ENCODE results near the gene TRIM24.
"Not testable (repeated sequence)": the region's sequence is repeated elsewhere in the genome, so short reads cannot be mapped to it uniquely, and the experiment has no call there.

TRIM24 gene

DNA sequence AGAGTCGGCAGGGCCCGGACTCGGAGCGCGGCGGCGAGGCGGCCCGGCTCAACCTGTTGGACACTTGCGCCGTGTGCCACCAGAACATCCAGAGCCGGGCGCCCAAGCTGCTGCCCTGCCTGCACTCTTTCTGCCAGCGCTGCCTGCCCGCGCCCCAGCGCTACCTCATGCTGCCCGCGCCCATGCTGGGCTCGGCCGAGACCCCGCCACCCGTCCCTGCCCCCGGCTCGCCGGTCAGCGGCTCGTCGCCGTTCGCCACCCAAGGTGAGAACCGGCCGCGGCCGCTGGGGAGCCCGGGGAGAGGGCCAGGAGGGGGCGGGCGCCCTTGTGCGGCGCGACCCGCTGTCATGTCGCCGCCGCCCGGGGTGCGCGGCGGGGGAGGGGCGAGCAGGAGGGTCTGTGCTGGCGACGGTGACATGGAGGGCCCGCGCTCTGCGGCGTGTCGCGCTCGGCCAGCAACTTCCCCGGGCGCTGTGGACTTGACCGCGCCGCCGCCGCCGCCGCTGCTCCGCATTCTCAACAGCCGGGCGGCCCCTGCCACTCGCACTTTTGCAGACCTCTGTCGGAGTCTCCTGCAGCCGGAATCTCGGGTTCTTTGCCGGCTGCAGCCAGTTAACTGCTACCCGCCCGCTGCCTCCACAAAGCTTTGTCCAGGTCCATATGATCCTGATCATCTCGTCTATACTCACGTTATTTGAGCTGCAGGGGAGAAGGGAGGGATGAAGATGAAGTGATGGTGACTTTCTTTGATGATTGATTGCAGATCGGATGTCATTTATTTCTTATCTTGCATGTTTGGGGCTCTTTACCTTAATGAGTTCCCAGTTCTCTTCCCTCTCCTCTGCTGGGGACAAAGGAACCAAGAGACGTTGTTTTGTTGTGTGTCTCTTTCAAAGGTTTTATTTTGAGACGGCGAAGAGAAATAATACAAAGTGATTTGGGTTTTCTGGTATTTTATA lies 869 bp downstream of the TRIM24 start:
- peak in 2 of 3 experiments; percentile 22 to 29 for DNase-seq (ENCODE audit: low read depth in 2 of 3, low spot score in 2 of 3)

DNA sequence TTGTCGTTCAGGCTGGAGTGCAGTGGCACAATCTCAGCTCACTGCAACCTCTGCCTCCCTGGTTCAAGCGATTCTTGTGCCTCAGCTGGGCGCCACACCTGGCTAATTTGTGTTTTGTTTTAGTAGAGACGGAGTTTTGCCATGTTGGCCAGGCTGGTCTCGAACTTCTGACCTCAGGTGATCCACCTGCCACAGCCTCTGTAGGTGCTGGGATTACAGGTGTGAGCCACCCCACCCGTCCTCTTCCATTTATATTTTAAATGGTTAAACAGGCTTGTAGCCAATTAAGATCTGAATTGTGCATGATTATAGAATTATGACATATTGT lies 3.2 kb downstream of the TRIM24 start:
- not testable (repeated sequence) for DNase-seq (ENCODE audit: low read depth in 2 of 3, low spot score in 2 of 3)

DNA sequence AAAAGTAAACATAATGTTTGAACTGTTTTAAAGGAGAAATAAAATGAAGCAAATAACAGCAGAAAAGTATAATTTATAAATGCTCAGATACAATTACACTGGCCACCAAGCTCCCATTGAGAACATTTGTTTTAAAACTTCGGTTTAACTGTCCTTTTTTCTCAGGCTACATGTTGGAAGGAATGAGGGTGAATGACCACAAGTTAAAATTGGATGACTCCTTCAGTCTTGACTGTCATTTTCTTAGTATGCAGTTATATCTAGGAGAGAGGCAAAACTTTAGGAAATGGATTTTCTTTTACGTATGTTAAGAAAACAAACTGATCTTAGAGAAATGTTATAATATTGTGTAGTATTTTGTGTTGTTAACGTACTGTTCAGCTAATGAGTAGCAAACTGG lies 5.0 kb downstream of the TRIM24 start:
- DNase-seq (ENCODE audit: low read depth in 2 of 3, low spot score in 2 of 3) = no peak

DNA sequence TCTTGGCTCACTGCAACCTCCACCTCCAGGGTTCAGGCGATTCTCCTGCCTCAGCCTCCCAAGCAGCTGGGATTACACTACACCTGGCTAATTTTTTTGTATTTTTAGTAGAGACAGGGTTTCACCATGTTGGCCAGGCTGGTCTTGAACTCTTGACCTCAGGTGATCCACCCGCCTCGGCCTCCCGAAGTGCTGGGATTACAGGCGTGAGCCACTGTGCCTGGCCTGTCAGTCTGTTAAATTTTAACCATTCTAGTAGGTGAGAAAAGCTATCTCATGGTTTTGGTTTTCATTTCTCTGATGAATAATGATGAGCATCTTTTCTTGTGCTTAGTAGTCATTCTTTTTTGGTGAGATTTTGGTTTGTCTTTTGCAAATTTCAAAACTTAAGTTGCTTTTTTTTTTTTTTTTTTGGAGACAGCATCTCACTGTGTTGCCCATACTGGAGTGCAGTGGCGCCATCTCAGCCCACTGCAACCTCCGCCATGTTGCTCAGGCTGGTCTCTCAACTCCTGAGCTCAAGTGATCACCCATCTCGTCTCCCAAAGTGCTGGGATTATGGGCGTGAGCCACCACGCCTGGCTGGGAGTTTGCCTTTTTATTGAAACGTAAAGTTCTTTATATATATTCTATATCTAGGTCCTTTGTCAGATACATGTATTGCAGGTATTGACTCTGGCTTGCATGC lies 6.2 kb downstream of the TRIM24 start:
- not testable (repeated sequence) for DNase-seq (ENCODE audit: low read depth in 2 of 3, low spot score in 2 of 3)

DNA sequence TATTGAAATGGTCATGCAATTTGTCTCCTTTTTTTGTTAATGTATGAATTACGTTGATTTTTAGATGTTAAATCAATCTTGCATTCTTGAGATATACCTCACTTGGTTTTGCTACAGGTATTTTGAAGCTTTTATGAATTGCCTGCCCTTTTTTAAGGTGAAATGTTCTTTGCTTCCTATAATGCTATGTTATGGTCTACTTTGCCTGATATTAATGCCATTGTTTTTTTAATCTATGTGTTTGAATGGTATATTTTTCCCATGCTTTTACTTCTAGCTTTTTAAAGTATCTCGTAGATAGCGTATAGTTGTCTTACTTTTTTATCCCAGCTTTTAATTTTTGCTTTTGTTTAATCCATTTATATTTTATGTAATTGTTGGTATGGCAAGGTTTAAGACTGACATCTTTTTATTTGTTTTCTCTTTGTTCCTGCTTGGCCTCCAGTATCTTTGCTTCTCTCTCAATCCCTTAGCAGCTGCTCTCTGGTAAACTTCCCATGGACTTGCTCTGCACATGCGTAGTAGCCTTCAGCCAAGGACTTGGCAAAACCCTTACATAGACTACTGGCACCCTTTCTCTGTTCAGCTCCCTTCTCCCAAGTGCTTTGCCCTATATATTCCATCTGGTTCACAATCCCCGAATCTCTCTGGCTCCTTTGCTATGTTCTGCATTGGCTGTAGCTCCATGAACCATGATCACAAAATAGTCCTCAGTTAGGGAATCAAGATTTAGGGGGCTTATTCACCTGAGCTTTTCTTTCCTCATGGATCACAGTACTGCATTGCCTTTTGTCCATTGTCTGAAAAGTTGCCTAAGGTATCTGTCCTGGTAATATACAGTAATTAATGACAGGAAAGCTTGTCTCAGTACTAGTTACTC lies 8.4 kb downstream of the TRIM24 start:
- DNase-seq (ENCODE audit: low read depth in 2 of 3, low spot score in 2 of 3) = no peak

DNA sequence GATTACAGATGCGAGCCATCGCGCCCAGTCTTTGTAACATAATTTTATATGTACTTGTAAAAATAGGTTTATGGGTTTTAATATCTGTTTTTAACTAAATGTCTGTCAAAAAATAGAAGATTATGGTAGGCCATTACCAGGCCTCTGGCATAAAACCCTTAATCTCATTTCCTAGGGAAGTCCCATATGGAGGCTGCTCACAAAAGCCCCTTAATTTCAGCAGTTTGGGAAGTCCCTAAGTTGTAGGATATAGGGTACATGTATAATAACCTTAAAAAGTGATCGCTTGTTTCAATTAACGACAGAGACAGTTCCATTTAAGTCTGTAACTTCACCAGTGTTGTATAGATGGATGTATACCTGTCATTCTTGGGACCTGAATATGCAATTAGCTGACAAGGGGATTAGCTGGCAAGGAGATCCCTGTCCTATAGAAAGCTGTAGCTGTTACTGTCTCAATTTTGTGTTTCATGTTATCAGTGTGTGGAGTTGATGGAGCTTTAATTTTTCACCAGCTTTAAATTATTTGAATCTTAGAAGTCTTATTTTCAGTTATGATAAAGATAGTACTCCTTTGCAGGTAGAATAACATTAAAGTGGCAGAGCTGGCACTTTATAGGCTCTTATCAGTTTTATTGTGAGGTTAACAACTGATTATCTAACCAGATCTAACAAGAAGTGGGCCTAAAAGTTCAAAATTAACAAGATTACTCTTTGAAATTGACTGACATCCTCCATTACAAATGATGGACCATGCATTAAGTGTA lies 10.5 kb downstream of the TRIM24 start:
- no peak for DNase-seq (ENCODE audit: low read depth in 2 of 3, low spot score in 2 of 3)

DNA sequence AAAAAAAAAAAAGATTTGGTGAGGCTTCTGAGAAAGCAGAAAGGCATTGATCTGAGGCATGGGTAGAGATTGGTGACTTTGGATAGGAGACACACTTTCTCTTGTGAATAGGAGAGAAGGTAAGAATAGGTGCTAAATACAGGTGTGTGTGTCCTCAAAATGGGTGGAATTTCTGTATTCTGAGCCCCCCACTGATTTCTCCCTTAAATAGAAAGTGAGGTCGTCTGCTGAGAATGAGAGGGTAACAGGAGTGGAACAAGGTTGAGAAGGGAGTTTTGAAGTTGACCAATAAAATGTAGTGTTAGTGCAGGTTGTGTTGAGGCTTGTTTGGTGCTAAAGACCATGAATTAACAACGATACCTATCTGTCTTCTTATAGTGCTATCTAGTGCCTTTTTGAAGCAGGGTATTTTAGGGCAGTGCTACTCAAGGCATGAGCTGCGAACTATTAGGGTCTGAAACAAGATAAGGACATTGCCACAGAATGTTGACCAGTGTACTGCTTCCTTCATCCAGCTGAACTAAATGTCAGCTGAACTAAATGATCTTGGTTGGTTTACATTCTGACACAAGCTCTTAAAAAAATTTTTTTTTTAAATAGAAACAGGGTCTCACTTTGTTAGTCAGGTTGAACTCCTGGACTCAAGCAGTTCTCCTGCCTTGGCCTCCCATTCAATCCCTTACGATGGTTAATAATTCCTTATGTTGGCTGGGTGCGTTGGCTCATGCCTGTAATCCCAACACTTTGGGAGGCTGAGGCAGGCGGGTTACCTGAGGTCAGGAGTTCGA lies 12.4 kb downstream of the TRIM24 start:
- DNase-seq (ENCODE audit: low read depth in 2 of 3, low spot score in 2 of 3) = no peak

DNA sequence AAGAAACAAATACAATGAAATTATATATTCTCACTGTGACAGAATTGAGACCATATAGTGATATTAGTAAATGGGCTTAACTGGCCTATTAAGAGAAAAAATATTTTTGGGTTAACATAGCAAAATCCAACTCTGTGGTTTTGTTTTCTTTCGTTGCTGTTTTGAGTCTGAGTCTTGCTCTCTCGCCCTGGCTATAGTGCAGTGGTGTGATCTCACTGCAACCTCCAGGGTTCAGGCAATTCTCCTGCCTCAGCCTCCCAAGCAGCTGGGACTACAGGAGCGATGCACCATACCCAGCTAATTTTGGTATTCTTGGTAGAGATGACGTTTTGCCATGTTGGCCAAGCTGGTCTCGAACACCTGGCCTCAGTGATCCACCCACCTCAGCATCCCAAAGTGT lies 15.3 kb downstream of the TRIM24 start:
- no peak for DNase-seq (ENCODE audit: low read depth in 2 of 3, low spot score in 2 of 3)

DNA sequence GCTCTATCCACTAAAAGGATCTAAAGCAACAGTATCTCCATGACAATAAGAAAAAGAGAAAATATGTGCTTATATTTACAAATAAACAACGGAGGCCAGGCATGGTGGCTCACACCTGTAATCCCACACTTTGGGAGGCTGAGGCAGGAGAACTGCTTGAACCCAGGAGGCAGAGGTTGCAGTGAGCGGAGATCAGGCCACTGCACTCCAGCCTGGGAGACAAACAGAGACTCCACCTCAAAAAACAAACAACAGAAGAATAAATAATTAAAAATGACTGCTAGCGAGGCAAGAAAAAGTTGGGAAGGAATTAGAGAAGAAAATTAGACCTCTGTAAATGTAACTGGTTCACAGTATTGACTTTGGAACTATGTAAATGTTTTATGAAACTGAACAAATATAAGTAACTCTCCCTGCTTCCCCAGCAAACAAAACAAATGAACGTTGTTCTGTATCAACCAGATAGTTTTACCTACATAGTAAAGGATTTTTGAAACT lies 17.1 kb downstream of the TRIM24 start:
- DNase-seq (ENCODE audit: low read depth in 2 of 3, low spot score in 2 of 3) = no peak

DNA sequence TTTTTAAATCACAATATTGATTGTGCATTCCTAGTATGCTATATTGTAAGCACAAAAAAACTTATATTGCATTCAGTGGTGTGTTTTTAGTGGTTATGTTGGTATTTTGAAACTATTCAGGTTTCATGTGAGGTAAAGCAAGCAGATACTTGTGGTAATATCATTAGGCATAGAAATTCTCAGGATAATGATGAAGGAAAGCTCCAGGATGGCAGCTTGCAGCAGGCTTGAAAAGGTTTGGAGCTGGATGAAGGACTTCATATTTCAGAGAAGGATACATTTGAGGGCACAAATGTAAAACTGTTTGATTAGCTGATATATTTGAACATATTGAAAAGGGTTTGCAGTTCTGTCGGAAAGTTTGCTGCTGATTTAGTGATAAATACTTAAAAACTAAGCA lies 17.5 kb downstream of the TRIM24 start:
- no peak for DNase-seq (ENCODE audit: low read depth in 2 of 3, low spot score in 2 of 3)

DNA sequence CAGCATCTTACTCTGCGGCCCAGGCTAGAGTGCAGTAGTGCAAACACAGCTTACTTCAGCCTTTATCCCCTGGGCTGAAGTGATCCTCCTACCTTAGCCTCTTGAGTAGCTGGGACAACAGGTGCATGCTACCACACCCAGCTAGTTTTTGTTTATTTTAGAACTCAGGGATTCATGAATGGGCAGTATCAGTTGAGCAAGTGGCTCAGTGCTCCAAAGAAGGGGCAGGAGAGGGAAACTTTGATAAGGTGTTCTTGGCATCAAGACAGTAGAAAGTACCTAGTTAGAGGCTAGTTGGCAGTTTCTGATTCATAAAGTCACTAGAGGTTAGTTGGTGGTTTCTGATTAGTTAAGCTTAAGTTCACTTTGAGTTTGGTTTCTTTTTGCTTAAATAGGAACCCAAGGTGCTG lies 18.4 kb downstream of the TRIM24 start:
- DNase-seq (ENCODE audit: low read depth in 2 of 3, low spot score in 2 of 3) = no peak

DNA sequence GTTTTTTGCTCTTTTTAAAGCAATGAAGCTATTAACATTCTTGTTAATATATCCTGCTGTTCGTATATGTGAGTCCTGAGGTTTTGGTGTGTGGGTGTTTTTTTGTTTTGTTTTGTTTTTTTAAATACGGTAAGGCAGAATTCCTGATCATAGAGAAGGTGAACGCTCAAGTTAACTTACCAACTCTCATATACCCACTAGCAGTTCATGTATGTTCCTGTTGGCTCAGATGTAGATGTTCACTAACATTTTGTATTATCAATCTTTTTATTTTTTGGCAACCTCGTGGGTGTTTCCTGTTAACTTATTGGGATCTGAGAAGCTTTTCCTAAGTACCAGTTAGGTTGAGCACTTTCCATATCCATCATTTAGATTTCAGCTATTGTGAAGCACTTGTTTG lies 20.5 kb downstream of the TRIM24 start:
- no peak for DNase-seq (ENCODE audit: low read depth in 2 of 3, low spot score in 2 of 3)

DNA sequence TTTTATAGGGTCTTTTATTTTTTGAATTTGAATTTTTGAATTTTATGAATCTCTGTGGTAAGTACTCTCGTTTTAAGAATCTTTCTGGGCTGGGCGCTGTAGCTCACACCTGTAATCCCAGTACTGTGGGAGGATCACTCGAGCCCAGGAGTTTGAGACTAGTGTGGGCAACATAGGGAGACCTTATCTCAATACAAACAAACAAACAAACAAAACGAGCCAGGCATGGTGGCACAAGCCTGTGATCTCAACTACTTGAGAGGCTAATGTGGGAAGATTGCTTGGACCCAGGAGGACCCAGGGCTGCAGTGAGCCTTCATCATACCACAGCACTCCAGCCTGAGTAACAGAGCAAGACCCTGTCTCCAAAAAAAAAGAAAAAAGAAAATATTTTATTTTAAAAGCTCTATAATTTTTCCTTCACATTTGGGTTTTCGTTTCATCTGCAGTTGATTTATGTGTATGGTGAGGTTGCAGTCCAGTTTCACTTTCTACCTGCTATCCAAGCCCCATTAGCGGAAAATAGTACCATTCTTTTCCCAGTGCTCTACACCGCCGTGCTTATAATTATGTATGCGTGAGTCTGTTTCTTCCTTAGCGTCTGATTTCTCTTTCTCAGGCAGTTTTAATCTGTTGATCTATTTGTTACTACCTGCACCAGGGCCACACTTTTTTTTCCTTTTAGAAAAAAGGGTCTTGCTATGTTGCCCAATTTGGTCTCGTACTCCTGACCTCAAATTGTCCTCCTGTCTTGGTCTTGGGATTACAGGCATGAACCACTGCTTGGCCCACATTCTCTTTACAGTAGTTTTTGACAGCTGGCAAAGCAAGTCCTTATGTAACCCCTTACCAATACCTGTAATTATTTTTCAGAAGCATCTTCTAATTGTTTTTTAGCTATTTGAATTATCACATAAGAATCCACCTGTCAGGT lies 21.7 kb downstream of the TRIM24 start:
- DNase-seq (ENCODE audit: low read depth in 2 of 3, low spot score in 2 of 3) = no peak

DNA sequence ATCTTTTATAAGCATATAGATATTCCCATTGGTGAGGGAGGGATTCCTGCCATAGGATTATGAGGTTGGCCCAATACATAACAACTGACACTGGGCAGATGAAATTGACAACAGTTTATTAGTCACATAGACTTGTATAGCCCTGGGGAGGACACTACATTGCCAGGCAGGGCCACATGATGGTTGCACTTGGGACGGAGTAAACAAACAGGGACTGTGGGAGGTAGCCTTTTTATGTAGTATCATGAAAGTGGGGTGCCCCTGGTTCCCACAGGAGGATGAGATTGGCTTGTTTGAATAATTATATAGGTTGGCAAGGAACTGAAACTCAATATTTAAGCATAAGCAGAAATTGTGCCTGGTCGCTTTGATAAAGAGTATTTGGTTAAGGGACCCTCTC lies 23.5 kb downstream of the TRIM24 start:
- no peak for DNase-seq (ENCODE audit: low read depth in 2 of 3, low spot score in 2 of 3)

DNA sequence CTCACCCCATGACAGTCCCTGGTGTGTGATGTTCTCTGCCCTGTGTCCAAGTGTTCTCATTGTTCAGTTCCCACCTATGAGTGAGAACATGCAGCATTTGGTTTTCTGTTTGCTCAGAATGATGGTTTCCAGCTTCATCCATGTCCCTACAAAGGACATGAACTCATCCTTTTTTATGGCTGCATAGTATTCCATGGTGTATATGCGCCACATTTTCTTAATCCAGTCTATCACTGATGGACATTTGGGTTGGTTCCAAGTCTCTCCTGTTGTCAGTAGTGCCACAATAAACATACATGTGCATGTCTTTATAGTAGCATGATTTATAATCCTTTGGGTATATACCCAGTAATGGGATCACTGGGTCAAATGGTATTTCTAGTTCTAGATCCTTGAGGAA lies 25.4 kb downstream of the TRIM24 start:
- not testable (repeated sequence) for DNase-seq (ENCODE audit: low read depth in 2 of 3, low spot score in 2 of 3)

DNA sequence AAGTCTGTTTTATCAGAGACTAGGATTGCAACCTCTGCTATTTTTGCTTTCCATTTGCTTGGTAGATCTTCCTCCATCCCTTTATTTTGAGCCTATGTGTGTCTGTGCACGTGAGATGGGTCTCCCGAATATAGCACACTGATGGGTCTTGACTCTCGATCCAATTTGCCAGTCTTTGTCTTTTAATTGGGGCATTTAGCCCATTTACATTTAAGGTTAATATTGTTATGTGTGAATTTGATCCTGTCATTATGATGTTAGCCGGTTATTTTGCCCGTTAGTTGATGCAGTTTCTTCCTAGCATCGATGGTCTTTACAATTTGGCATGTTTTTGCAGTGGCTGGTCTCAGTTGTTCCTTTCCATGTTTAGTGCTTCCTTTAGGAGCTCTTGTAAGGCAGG lies 29.1 kb downstream of the TRIM24 start:
- DNase-seq (ENCODE audit: low read depth in 2 of 3, low spot score in 2 of 3) = not testable (repeated sequence)

DNA sequence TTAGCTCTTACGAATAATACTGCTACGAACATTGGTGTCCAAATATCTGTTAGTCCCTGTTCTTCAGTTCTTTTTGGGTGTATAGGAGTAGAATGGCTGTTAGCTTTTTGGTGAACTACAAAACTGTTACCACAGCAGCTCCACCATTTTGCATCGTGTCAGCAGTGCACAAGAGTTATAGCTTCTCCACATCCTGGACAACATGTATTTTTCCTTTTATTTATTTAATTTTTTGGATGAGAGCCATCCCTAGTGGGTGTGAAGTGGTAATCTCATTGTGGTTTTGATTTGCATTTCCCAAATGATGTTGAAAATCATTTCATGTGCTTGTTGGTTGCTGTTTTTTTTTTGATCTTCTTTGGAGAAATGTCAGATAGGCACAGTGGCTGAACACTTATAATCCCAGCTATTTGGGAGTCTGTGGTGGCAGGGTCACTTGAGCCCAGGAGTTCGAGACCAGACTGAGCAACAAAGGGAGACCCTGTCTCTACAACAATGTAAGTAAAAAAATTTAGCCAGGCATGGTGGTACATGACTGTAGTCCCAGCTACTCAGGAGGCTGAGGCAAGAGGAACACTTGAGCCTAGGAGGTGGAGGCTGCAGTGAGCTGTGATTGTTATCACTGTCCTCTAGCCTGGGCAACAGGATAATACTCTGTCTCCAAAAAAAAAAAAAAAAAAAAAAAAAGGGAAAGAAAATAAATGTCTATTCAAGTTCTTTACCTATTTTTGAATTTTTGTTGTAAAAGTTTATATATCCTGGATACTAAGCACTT lies 31.7 kb downstream of the TRIM24 start:
- no peak for DNase-seq (ENCODE audit: low read depth in 2 of 3, low spot score in 2 of 3)

DNA sequence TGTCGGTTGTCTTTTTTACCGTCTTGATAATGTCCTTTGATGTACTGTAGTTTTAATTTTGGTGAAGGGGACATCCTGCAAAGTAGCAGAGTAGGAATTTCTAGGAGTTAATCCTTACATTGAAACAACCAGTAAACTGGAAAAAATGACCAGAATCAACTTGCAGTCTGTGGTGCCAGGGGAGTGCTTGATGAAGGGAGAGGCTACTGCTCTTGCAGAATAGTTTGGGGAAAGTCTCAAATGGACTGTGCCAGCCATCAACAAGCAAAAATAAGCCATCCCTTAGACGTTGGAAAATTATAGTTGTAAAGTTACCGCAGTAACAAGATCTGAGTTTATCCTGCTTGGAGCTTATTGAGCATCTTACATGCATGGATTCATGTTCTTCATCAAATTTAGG lies 32.4 kb downstream of the TRIM24 start:
- DNase-seq (ENCODE audit: low read depth in 2 of 3, low spot score in 2 of 3) = no peak
